Mesenchymal stem cell (in vitro differentiated cells and primary cell): Measurements from ENCODE around the gene YPEL1.

Experiments
- DNase-seq: peaks from one replicate; pipeline ENCODE4 v3.0.0-alpha.2; 2013
- H2AFZ ChIP-seq: one replicate; pipeline ENCODE4 v1.6.1; 2013; ENCODE audit warnings: low read depth, mild to moderate bottlenecking, control low read depth, inconsistent platforms, low read length, moderate library complexity
- H2AK5ac ChIP-seq: 2 replicates; pipeline ENCODE4 v1.6.1; 2013; ENCODE audit warnings: low read length, moderate library complexity, mild to moderate bottlenecking, inconsistent platforms; ENCODE audit not compliant: severe bottlenecking
- H2BK120ac ChIP-seq: one replicate; pipeline ENCODE4 v1.6.1; 2013; ENCODE audit warnings: low read depth, mild to moderate bottlenecking, inconsistent platforms, low read length, moderate library complexity
- H2BK12ac ChIP-seq, 2 experiments: one replicate each; pipeline ENCODE4 v1.6.1; 2013; ENCODE audit warnings: inconsistent platforms in 2 of 2, low read length in 2 of 2, mild to moderate bottlenecking in 2 of 2, moderate library complexity in 2 of 2, control low read depth in 1 of 2
- H2BK15ac ChIP-seq: one replicate; pipeline ENCODE4 v1.6.1; 2013; ENCODE audit warnings: mild to moderate bottlenecking, low read depth, inconsistent platforms; ENCODE audit not compliant: poor library complexity, severe bottlenecking
- H2BK5ac ChIP-seq: 2 replicates; pipeline ENCODE4 v1.6.1; 2013; ENCODE audit warnings: low read depth, mild to moderate bottlenecking, low read length, control low read depth, inconsistent platforms; ENCODE audit not compliant: poor library complexity, severe bottlenecking
- H3K14ac ChIP-seq, 2 experiments: one replicate each; pipeline ENCODE4 v1.6.1; 2013; ENCODE audit warnings: inconsistent platforms in 2 of 2, low read length in 2 of 2, control low read depth in 1 of 2, mild to moderate bottlenecking in 1 of 2, moderate library complexity in 1 of 2
- H3K18ac ChIP-seq, 2 experiments: one replicate each; pipeline ENCODE4 v1.6.1; 2013; ENCODE audit warnings: inconsistent platforms in 2 of 2, low read length in 2 of 2, control low read depth in 1 of 2, low read depth in 1 of 2, mild to moderate bottlenecking in 1 of 2
- H3K23ac ChIP-seq, 2 experiments: one replicate each; pipeline ENCODE4 v1.6.1; 2013; ENCODE audit warnings: inconsistent platforms in 2 of 2, low read length in 2 of 2, mild to moderate bottlenecking in 2 of 2, moderate library complexity in 2 of 2, control low read depth in 1 of 2
- H3K27ac ChIP-seq: 2 replicates; pipeline ENCODE4 v1.5.1; 2013; ENCODE audit warnings: mild to moderate bottlenecking, moderate library complexity, low read length, control low read depth, inconsistent platforms; ENCODE audit not compliant: poor library complexity, severe bottlenecking
- H3K27me3 ChIP-seq, 2 experiments: 2 replicates each; pipeline versions ENCODE4 v1.6.1 to v1.7.0; 2013; ENCODE audit warnings: low read length in 2 of 2, mild to moderate bottlenecking in 2 of 2, moderate library complexity in 2 of 2, control low read depth in 1 of 2, inconsistent platforms in 1 of 2; ENCODE audit not compliant: control insufficient read depth in 1 of 2, insufficient read depth in 1 of 2
- H3K36me3 ChIP-seq, 2 experiments: 2 replicates each; pipeline versions ENCODE4 v1.6.1 to v1.7.0; 2013; ENCODE audit warnings: low read length in 2 of 2, control low read depth in 1 of 2, inconsistent platforms in 1 of 2, low read depth in 1 of 2, mild to moderate bottlenecking in 1 of 2; ENCODE audit not compliant: insufficient read depth in 2 of 2, control insufficient read depth in 1 of 2
- H3K4ac ChIP-seq, 2 experiments: one replicate each; pipeline ENCODE4 v1.6.1; 2013; ENCODE audit warnings: inconsistent platforms in 2 of 2, low read length in 2 of 2, mild to moderate bottlenecking in 2 of 2, moderate library complexity in 2 of 2, control low read depth in 1 of 2, low read depth in 1 of 2
- H3K4me1 ChIP-seq: 2 replicates; pipeline ENCODE4 v1.6.1; 2013; ENCODE audit warnings: low read depth, low read length, control low read depth; ENCODE audit not compliant: control insufficient read depth, insufficient read depth
- H3K4me2 ChIP-seq: 2 replicates; pipeline ENCODE4 v1.6.1; 2013; ENCODE audit warnings: low read length, mild to moderate bottlenecking, inconsistent platforms; ENCODE audit not compliant: poor library complexity, severe bottlenecking
- H3K4me3 ChIP-seq, 2 experiments: 2 replicates each; pipeline versions ENCODE4 v1.5.1 to v1.7.0; 2013; ENCODE audit warnings: low read length in 2 of 2, mild to moderate bottlenecking in 2 of 2, control low read depth in 1 of 2, low read depth in 1 of 2; ENCODE audit not compliant: insufficient read depth in 1 of 2
- H3K79me1 ChIP-seq: replicated peaks from 2 replicates; pipeline ENCODE4 v1.6.1; 2013; ENCODE audit warnings: mild to moderate bottlenecking, control low read depth, low read length, inconsistent platforms; ENCODE audit not compliant: poor library complexity, severe bottlenecking
- H3K9ac ChIP-seq: 2 replicates; pipeline ENCODE4 v1.7.0; 2013; ENCODE audit warnings: mild to moderate bottlenecking, low read length, moderate library complexity
- H3K9me3 ChIP-seq: 2 replicates; pipeline ENCODE4 v1.7.0; 2013; ENCODE audit warnings: mild to moderate bottlenecking, low read length; ENCODE audit not compliant: control insufficient read depth
- H4K8ac ChIP-seq: one replicate; pipeline ENCODE4 v1.6.1; 2013; ENCODE audit warnings: inconsistent platforms, mild to moderate bottlenecking, low read length, moderate library complexity
- H4K91ac ChIP-seq: one replicate; pipeline ENCODE4 v1.6.1; 2013; ENCODE audit warnings: mild to moderate bottlenecking, low read length, inconsistent platforms
- WGBS: methylation state at CpG from one replicate; pipeline ENCODE4 v1.1.7; 2013; ENCODE audit warnings: mixed read lengths; 5-methylcytosine and 5-hydroxymethylcytosine counted together

Gene YPEL1

DNA sequence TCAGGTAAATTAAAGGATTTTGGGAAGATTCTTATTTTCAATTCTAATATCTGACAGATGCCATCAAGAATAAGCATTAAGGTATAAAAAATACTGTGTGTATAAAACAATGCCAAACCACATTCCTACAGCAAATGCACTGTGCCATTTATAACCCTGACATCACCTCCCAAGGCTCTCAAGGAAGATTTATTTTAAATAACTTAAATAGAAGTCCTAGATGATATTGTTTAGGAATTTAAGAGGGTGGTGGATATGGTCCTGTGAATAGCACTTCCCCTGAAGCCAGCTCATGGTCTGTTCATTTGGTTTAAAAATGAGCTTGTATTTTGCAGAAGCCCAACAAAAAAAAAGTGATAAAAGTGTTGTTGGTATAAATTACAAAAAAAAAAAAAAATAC lies 37.7 kb downstream of the YPEL1 start:
- Histone ChIP-seq H3K4me2 (no peak overlapping the region), H3K27me3 (peaks cover 0 to 3% of the 10 kb centered on the region in 2 experiments), H3K4me3 (no peak overlapping the region), H2BK15ac (no peak overlapping the region), H3K36me3 (peaks cover 48 to 51% of the 10 kb centered on the region in 2 experiments), H3K27ac (no peak overlapping the region), H3K14ac (no peak overlapping the region), H4K91ac (no peak overlapping the region), H3K79me1 (no peaks in the 10 kb centered on the region), H3K4me1 (peaks cover 12% of the 10 kb centered on the region), H2BK12ac (no peak overlapping the region), H4K8ac (no peak overlapping the region), H3K4ac (no peak overlapping the region), H3K23ac (no peak overlapping the region), H3K18ac (no peak overlapping the region), H2BK120ac (no peak overlapping the region), H3K9me3 (no peaks in the 10 kb centered on the region), H2AFZ (no peak overlapping the region), H3K9ac (peak overlapping the region; percentile 42), H2BK5ac (no peak overlapping the region), H2AK5ac (no peak overlapping the region)
- peak; percentile 62 for DNase-seq

DNA sequence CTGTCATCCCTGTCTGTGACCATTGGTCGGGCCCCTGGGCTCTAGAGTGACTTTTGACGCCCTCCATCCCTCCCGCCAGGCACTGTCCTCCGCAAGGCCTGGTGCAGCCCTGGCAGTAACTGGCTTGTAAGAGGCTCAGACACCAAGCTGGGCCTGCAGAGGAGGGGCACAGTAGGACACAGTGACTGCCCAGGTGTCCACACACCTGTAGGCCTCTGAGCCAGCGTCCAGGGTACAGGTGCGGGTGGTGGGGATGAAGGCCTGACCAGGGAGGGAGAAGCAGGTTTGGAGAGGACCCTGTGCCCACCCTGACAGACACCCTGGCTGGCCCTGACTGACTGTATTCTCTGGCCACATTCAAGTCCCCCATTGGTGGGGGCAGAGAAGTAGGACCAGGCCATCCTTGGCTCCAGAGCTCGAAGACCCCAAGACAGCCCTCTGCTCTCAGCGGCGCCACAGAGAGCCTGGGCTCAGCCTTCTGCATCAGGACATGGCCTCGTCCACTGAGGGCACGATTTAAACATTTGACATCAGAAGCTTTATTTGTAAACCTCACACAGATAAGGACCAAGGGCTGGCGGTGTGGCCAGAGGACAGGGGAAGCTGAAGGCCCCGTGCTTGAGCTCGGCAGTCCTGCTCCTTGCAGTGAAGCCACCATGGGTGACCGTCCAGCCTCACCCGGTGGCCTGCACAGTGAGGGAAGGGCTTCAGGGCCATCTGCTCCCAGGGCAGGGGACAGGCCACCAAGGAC lies 38.4 kb downstream of the YPEL1 start:
- peak overlapping the region; percentile 5 for H4K91ac ChIP-seq
- H2AFZ ChIP-seq, result no peak overlapping the region
- no peak overlapping the region for H2BK120ac ChIP-seq
- no peak for DNase-seq
- no peak overlapping the region for H4K8ac ChIP-seq
- 92% methylated on average over 16 of the region's 16 CpGs for WGBS
- no peak overlapping the region for H2BK15ac ChIP-seq
- H3K18ac ChIP-seq, result peak overlapping the region in 1 of 2 experiments; percentile 59
- no peak overlapping the region for H3K4me2 ChIP-seq
- H2AK5ac ChIP-seq, result peak overlapping the region; percentile 21
- peak overlapping the region; percentile 42 for H3K9ac ChIP-seq
- no peak overlapping the region for H3K4me3 ChIP-seq
- H3K27ac ChIP-seq, result no peak overlapping the region
- no peak overlapping the region for H2BK12ac ChIP-seq
- H3K27me3 ChIP-seq, result peaks cover 0 to 3% of the 10 kb centered on the region in 2 experiments
- H2BK5ac ChIP-seq, result no peak overlapping the region
- no peaks in the 10 kb centered on the region for H3K9me3 ChIP-seq
- no peaks in the 10 kb centered on the region for H3K79me1 ChIP-seq
- no peak overlapping the region for H3K4ac ChIP-seq
- peaks cover 48 to 51% of the 10 kb centered on the region in 2 experiments for H3K36me3 ChIP-seq
- no peak overlapping the region for H3K14ac ChIP-seq
- no peak overlapping the region for H3K23ac ChIP-seq
- H3K4me1 ChIP-seq, result peaks cover 12% of the 10 kb centered on the region

DNA sequence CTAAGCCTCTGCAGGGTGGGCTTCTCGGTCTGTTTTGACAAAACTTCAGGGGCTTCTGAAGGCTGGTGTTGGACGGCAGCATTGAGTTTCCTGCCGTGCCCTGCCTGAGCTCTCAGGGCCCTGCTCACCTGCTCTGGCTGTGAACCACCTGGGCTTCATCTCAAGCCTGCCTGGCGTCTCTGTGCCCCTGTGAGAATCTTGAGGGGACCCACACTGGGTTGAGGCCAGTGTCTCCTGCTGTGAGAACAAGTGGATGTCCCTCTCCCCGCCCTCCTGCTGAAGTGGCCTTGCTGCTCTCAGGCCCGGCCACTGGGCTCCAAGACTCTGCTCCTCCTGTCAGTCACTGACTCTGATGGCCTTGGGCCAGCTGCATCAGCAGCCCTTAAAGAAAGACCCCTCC lies 39.5 kb downstream of the YPEL1 start:
- no peak overlapping the region for H3K4ac ChIP-seq
- H3K9ac ChIP-seq, result no peak overlapping the region
- H3K4me3 ChIP-seq, result no peak overlapping the region
- H3K27ac ChIP-seq, result no peak overlapping the region
- H2AK5ac ChIP-seq, result no peak overlapping the region
- H2BK15ac ChIP-seq, result no peak overlapping the region
- peaks cover 52 to 53% of the 10 kb centered on the region in 2 experiments for H3K36me3 ChIP-seq
- H2AFZ ChIP-seq, result no peak overlapping the region
- no peaks in the 10 kb centered on the region for H3K79me1 ChIP-seq
- no peak overlapping the region for H2BK5ac ChIP-seq
- DNase-seq, result no peak
- 94% methylated on average over 6 of the region's 6 CpGs for WGBS
- no peaks in the 10 kb centered on the region for H3K9me3 ChIP-seq
- no peak overlapping the region for H2BK12ac ChIP-seq
- no peak overlapping the region for H4K8ac ChIP-seq
- H3K4me1 ChIP-seq, result peaks cover 12% of the 10 kb centered on the region
- no peak overlapping the region for H3K18ac ChIP-seq
- H3K4me2 ChIP-seq, result no peak overlapping the region
- no peak overlapping the region for H2BK120ac ChIP-seq
- no peaks in the 10 kb centered on the region for H3K27me3 ChIP-seq
- no peak overlapping the region for H3K14ac ChIP-seq
- no peak overlapping the region for H3K23ac ChIP-seq
- no peak overlapping the region for H4K91ac ChIP-seq

DNA sequence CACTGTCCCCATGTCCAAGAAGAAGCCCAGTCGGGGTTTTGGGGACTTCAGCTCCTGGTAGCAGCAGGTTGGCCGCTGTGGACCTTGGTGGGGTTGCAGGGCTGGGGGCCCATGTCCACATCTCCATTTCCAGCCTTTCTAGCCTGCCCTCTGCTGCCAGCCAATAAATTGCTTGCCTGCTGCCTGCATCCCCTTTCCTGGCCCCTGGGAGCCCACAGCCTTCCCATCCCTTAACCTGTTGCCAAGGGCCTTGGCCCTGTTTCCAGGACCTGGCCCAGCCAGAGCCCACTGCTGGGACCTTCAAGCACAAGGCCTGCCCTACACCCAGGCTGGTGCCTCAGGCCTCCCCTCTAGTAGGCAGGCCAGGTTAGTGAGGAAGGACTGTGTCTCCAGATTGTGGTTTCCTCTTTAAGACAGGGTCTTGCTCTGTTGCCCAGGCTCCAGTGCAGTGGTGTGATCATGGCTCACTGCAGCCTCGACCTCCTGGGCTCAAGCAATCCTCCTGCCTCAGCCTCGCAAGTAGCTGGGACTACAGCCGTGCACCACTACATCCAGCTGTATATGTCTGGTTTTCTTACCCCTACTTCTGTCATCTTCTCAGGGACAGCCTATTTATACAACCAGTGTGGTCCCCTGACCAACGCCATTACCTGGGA lies 40.0 kb downstream of the YPEL1 start:
- no peak overlapping the region for H3K9ac ChIP-seq
- no peak overlapping the region for H3K18ac ChIP-seq
- no peak overlapping the region for H3K23ac ChIP-seq
- WGBS, result 96% methylated on average over 6 of the region's 6 CpGs
- no peak overlapping the region for H2BK120ac ChIP-seq
- DNase-seq, result no peak
- no peak overlapping the region for H3K27ac ChIP-seq
- no peaks in the 10 kb centered on the region for H3K27me3 ChIP-seq
- no peak overlapping the region for H3K4ac ChIP-seq
- no peaks in the 10 kb centered on the region for H3K9me3 ChIP-seq
- no peak overlapping the region for H3K4me2 ChIP-seq
- H2BK12ac ChIP-seq, result no peak overlapping the region
- H2BK15ac ChIP-seq, result no peak overlapping the region
- no peak overlapping the region for H3K14ac ChIP-seq
- no peak overlapping the region for H2BK5ac ChIP-seq
- peaks cover 50 to 53% of the 10 kb centered on the region in 2 experiments for H3K36me3 ChIP-seq
- H3K4me1 ChIP-seq, result peaks cover 12% of the 10 kb centered on the region
- no peaks in the 10 kb centered on the region for H3K79me1 ChIP-seq
- H2AFZ ChIP-seq, result no peak overlapping the region
- no peak overlapping the region for H2AK5ac ChIP-seq
- H4K91ac ChIP-seq, result no peak overlapping the region
- H3K4me3 ChIP-seq, result no peak overlapping the region
- no peak overlapping the region for H4K8ac ChIP-seq
